GM18858 (cell line): ENCODE data around the gene DBF4.
"Not testable (repeated sequence)": the region's sequence is repeated elsewhere in the genome, so short reads cannot be mapped to it uniquely, and the experiment has no call there.

Experiments
- ATAC-seq: cut with Tn5 transposase; IDR thresholded peaks from one replicate; pipeline ENCODE4 v1.9.1; 2021; ENCODE audit not compliant: unreplicated experiment

Gene DBF4

DNA sequence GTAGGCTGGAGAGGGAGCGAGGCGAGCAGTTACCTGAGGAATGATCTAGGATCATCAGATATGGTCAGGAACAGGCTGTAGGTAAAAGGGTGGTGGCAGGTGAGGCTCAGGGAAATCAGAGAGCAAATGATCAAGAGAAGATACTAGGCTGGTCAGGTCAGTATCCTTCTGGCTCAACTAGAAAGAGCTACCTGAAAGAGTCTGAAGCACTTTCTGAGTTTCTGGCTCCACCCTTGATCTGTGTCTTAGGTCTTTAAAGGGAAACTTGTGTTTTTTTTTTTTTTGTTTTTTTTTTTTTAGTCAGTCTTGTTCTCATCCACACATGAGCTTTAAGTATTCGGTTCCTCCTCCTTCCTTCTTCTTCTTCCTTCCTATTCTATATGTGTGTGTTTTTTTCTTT lies 68.3 kb downstream of the DBF4 start:
- no peak for ATAC-seq

DNA sequence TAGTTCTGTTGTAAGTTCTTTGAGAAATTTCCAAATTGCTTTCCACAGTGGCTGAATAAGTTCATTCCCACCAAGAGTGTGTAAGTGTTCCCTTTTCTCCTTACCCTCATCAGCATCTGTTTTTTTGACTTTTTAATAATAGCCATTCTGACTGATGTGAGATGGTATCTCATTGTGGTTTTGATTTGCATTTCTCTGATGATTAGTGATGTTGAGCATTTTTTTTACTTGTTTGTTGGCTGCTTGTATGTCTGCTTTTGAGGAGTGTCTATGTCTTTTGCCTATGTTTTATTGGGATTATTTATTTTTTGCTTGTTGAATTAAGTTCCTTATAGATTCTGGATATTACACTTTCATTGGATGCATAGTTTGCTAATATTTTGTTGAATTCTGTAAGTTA lies 69.6 kb downstream of the DBF4 start:
- not testable (repeated sequence) for ATAC-seq

DNA sequence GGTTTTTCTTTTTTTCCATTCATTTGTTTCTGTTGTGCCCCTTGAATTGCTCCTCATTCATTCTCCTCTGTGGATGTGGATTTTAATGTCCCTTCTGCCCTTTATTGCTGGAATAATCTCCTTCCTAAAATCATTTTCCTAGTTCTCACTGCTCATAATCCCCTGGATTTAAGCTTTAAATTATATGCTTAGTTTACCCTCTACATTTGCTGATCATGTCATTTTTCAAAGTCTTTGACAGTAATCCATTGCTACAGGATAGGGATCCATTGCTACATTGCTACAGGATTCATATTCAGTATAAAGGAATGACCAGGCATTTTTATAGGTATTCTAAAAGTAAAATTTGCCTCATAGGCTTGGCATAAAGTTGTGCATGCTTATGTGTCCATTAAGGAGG lies 72.1 kb downstream of the DBF4 start:
- no peak for ATAC-seq
